HepG2 (cell line): ENCODE data around the gene SFT2D1. TPM values are rescaled to one million over a fixed set of nuclear protein-coding genes. Genes with fewer than 3 reads are reported as not detected.

Experiments used
- ATF5 ChIP-seq: sonication (generic); formaldehyde crosslinking; IDR thresholded peaks from 2 replicates; pipeline ENCODE4 v1.4.0; 2020; ENCODE audit warnings: mild to moderate bottlenecking, low read depth, missing genetic modification reagents
- CBX1 ChIP-seq: IDR thresholded peaks from one replicate; pipeline ENCODE4 v1.6.1; 2016; ENCODE audit warnings: antibody characterized with exemption, low read depth
- CHD2 ChIP-seq: IDR thresholded peaks from 2 replicates; pipeline ENCODE4 v1.6.1; 2011; ENCODE audit warnings: low read depth, low read length, improper control_type of control experiment
- CHD4 ChIP-seq: fragments of 200-600 bp; sonication (generic); IDR thresholded peaks from 2 replicates; pipeline ENCODE4 v1.7.0; 2017; ENCODE audit warnings: mild to moderate bottlenecking, low read length, borderline replicate concordance
- DNMT1 ChIP-seq: sonication (generic); formaldehyde crosslinking; IDR thresholded peaks from 2 replicates; pipeline ENCODE4 v1.5.1; 2020; ENCODE audit warnings: mild to moderate bottlenecking, missing genetic modification reagents
- ELF1 ChIP-seq: sonication (generic); formaldehyde crosslinking; IDR thresholded peaks from 2 replicates; pipeline ENCODE4 v1.4.0; 2020; ENCODE audit warnings: missing genetic modification reagents
- HDAC6 ChIP-seq: fragments of 200-600 bp; sonication (generic); IDR thresholded peaks from 2 replicates; pipeline ENCODE4 v1.7.0; 2017; ENCODE audit warnings: mild to moderate bottlenecking, antibody characterized with exemption, low read length, low read depth
- HNRNPUL1 ChIP-seq: fragments of 200-400 bp; formaldehyde crosslinking; IDR thresholded peaks from 2 replicates; pipeline ENCODE4 v1.6.1; 2017; ENCODE audit warnings: low read depth, mild to moderate bottlenecking, low read length, moderate library complexity
- MXD4 ChIP-seq: IDR thresholded peaks from 2 replicates; pipeline ENCODE4 v1.6.1; 2016; ENCODE audit warnings: mild to moderate bottlenecking, missing biosample characterization, missing genetic modification reagents
- SNAI1 ChIP-seq: sonication (generic); formaldehyde crosslinking; IDR thresholded peaks from 2 replicates; pipeline ENCODE4 v1.5.0; 2020; ENCODE audit warnings: mild to moderate bottlenecking, missing genetic modification reagents, borderline replicate concordance
- STAT6 ChIP-seq: sonication (generic); formaldehyde crosslinking; IDR thresholded peaks from 2 replicates; pipeline ENCODE4 v1.4.0; 2020; ENCODE audit warnings: missing genetic modification reagents, mild to moderate bottlenecking, borderline replicate concordance
- THYN1 ChIP-seq: sonication (generic); formaldehyde crosslinking; IDR thresholded peaks from 2 replicates; pipeline ENCODE4 v1.8.1; 2023; ENCODE audit warnings: low read depth, mild to moderate bottlenecking, moderate library complexity, missing genetic modification reagents, borderline replicate concordance
- ZBTB46 ChIP-seq: sonication (generic); formaldehyde crosslinking; IDR thresholded peaks from 2 replicates; pipeline ENCODE4 v1.4.0; 2020; ENCODE audit warnings: mild to moderate bottlenecking, missing genetic modification reagents, borderline replicate concordance
- ZNF264 ChIP-seq: sonication (generic); formaldehyde crosslinking; IDR thresholded peaks from 2 replicates; pipeline ENCODE4 v1.4.0; 2020; ENCODE audit warnings: missing genetic modification reagents
- ZNF383 ChIP-seq: sonication (generic); formaldehyde crosslinking; IDR thresholded peaks from 2 replicates; pipeline ENCODE4 v1.4.0; 2020; ENCODE audit warnings: missing genetic modification reagents, mild to moderate bottlenecking, borderline replicate concordance
- ZNF451 ChIP-seq: sonication (generic); formaldehyde crosslinking; IDR thresholded peaks from 2 replicates; pipeline ENCODE4 v1.5.0; 2020; ENCODE audit warnings: mild to moderate bottlenecking, missing genetic modification reagents
- ZNF552 ChIP-seq: sonication (generic); formaldehyde crosslinking; IDR thresholded peaks from 2 replicates; pipeline ENCODE4 v1.9.0; 2022; ENCODE audit warnings: missing genetic modification reagents, mild to moderate bottlenecking, borderline replicate concordance
- ZNF609 ChIP-seq: sonication (generic); formaldehyde crosslinking; IDR thresholded peaks from 2 replicates; pipeline ENCODE4 v1.4.0; 2020; ENCODE audit warnings: mild to moderate bottlenecking, missing genetic modification reagents, borderline replicate concordance
- ZNF879 ChIP-seq: sonication (generic); formaldehyde crosslinking; IDR thresholded peaks from 2 replicates; pipeline ENCODE4 v1.8.1; 2023; ENCODE audit warnings: missing genetic modification reagents
- polyA plus RNA-seq, 8 experiments: library from polyadenylated mRNA; depleted of rRNA in 3 of 8; stranded (reverse) in 7 of 8; unstranded in 1 of 8; fragments of >200 nt; fragmentation: Illumina TruSeq in 4 of 8; extraction: Trizol in 4 of 8; gene quantifications; 2 replicates each; pipeline versions ENCODE4 v1.2.1 to v1.2.3, GENCODE V29; 2011 to 2016; ENCODE audit warnings: low read depth in 4 of 8, missing spikeins in 1 of 8, mixed read lengths in 1 of 8; ENCODE audit not compliant: insufficient read depth in 1 of 8
- total RNA-seq, 5 experiments: library from RNA; depleted of rRNA; stranded (reverse); fragments of >200 nt; fragmentation: Illumina TruSeq; extraction: Trizol; gene quantifications; 2 replicates each; pipeline ENCODE4 v1.2.3, GENCODE V29; 2016; ENCODE audit warnings: low read depth in 1 of 5

SFT2D1 gene
- total and polyA plus RNA-seq, 2 of the 13 experiments (the other 11 are each of a cell fraction or from before 2014, with no cell fraction given), result 115 to 147 TPM

GRCh38 chr6:166381733-166382499 lies 39.6 kb upstream of the SFT2D1 start (continued):
- TF ChIP-seq ATF5 (CRISPR knock-in tag), result peak; percentile 33; the same call in 1 of the 2 replicates
- TF ChIP-seq ZNF264 (CRISPR knock-in tag), result no peak
- TF ChIP-seq ELF1, result peak; percentile 73
- no peak for TF ChIP-seq ZNF879 (CRISPR knock-in tag)
- no peak for TF ChIP-seq HDAC6
- no peak for TF ChIP-seq CHD4
- TF ChIP-seq ZNF451, result no peak
- TF ChIP-seq CHD2, result peak; percentile 30; the same call in 1 of the 2 replicates
- TF ChIP-seq THYN1 (CRISPR knock-in tag), result no peak
- TF ChIP-seq SNAI1 (CRISPR knock-in tag), result peak; percentile 46; the same call in 1 of the 2 replicates
- peak; percentile 83; the same call in 1 of the 2 replicates for TF ChIP-seq ZNF609 (CRISPR knock-in tag)
- no peak for TF ChIP-seq HNRNPUL1
- TF ChIP-seq ZBTB46 (CRISPR knock-in tag), result no peak
- no peak for TF ChIP-seq STAT6
- TF ChIP-seq CBX1, result no peak
- TF ChIP-seq ZNF552 (CRISPR knock-in tag), result peak; percentile 69; the same call in 1 of the 2 replicates
- TF ChIP-seq DNMT1 (CRISPR knock-in tag), result peak; percentile 65; the same call in 1 of the 2 replicates
- TF ChIP-seq MXD4 (CRISPR knock-in tag), result peak; percentile 74; the same call in 1 of the 2 replicates
- peak; percentile 61 for TF ChIP-seq ZNF383 (CRISPR knock-in tag)
